Measurements from ENCODE around the gene COL10A1.

GRCh38 chr6:116152620-116153019 is 26.7 kb upstream of the COL10A1 start:
- TF ChIP-seq CTCF (IDR thresholded peaks at IDR 0.05; ENCODE audit: low read length) (no peak), EZH2 (IDR thresholded peaks at IDR 0.05; ENCODE audit: borderline replicate concordance, low read length) (no peak)
